Smooth muscle cell (in vitro differentiated cells): ENCODE results near the gene ANAPC4. TPM values are rescaled to one million over a fixed set of nuclear protein-coding genes. Genes with fewer than 3 reads are reported as not detected.
A peak's percentile ranks its signal among the peaks of the same experiment; 100 is the strongest.

Source experiments
- DNase-seq: peaks from one replicate; lab custom pipeline; 2025; ENCODE audit not compliant: unreplicated experiment; lab: John Stamatoyannopoulos, UW
- H2AFZ ChIP-seq: fragments of 200-600 bp; sonication (generic); 2 replicates; pipeline ENCODE4 v1.6.0; 2016; ENCODE audit warnings: antibody characterized with exemption, low read depth, mild to moderate bottlenecking
- H3F3A ChIP-seq: fragments of 200-600 bp; sonication (generic); 2 replicates; pipeline ENCODE4 v1.6.0; 2017; ENCODE audit warnings: antibody characterized with exemption, low read depth
- H3K27ac ChIP-seq: fragments of 200-600 bp; sonication (generic); 2 replicates; pipeline ENCODE4 v1.5.1; 2016; ENCODE audit warnings: low read depth, mild to moderate bottlenecking
- H3K27me3 ChIP-seq: fragments of 200-600 bp; sonication (generic); 2 replicates; pipeline ENCODE4 v1.6.1; 2016; ENCODE audit warnings: low read depth, mild to moderate bottlenecking
- H3K36me3 ChIP-seq: fragments of 200-600 bp; sonication (generic); 2 replicates; pipeline ENCODE4 v1.5.1; 2016; ENCODE audit warnings: low read depth
- H3K4me1 ChIP-seq: fragments of 200-600 bp; sonication (generic); 2 replicates; pipeline ENCODE4 v1.5.1; 2016; ENCODE audit warnings: low read depth
- H3K4me2 ChIP-seq: fragments of 200-600 bp; sonication (generic); 2 replicates; pipeline ENCODE4 v1.6.0; 2016; ENCODE audit warnings: mild to moderate bottlenecking
- H3K4me3 ChIP-seq: fragments of 200-600 bp; sonication (generic); 2 replicates; pipeline ENCODE4 v1.5.1; 2016; ENCODE audit warnings: mild to moderate bottlenecking
- H3K79me2 ChIP-seq: fragments of 200-600 bp; sonication (generic); 2 replicates; pipeline ENCODE4 v1.6.0; 2016; ENCODE audit warnings: low read depth, mild to moderate bottlenecking
- H3K9ac ChIP-seq: fragments of 200-600 bp; sonication (generic); 2 replicates; pipeline ENCODE4 v1.6.0; 2016; ENCODE audit warnings: low read depth
- H3K9me3 ChIP-seq: fragments of 200-600 bp; sonication (generic); replicated peaks from 2 replicates; pipeline ENCODE4 v1.5.1; 2016; ENCODE audit warnings: low read depth
- H4K20me1 ChIP-seq: fragments of 200-600 bp; sonication (generic); 2 replicates; pipeline ENCODE4 v1.6.0; 2016; ENCODE audit warnings: low read depth
- WGBS: methylation state at CpG from one replicate; pipeline ENCODE4 v1.1.7; 2016; ENCODE audit warnings: low lambda C conversion rate; 5-methylcytosine and 5-hydroxymethylcytosine counted together
- polyA plus RNA-seq: library from polyadenylated mRNA; unstranded; fragments of >200 nt; fragmentation: Nextera tagmentation; extraction: Ambion mirVana; gene quantifications from 2 replicates; pipeline ENCODE4 v1.2.1, GENCODE V29; 2016
- total RNA-seq: library from RNA; depleted of rRNA; stranded (reverse); fragments of >200 nt; gene quantifications from 2 replicates; pipeline ENCODE4 v1.2.3, GENCODE V29; 2014
- TF ChIP-seq, protein P1 (sequence below): fragments of 200-600 bp; sonication (generic); IDR thresholded peaks from 2 replicates; pipeline ENCODE4 v1.5.1; 2017; ENCODE audit warnings: borderline replicate concordance, mild to moderate bottlenecking, antibody characterized with exemption; ENCODE audit not compliant: insufficient read depth, poor library complexity, severe bottlenecking

Gene ANAPC4
- total and polyA plus RNA-seq, 2 experiments from 2014 or later: 12.4 to 26.0 TPM

DNA sequence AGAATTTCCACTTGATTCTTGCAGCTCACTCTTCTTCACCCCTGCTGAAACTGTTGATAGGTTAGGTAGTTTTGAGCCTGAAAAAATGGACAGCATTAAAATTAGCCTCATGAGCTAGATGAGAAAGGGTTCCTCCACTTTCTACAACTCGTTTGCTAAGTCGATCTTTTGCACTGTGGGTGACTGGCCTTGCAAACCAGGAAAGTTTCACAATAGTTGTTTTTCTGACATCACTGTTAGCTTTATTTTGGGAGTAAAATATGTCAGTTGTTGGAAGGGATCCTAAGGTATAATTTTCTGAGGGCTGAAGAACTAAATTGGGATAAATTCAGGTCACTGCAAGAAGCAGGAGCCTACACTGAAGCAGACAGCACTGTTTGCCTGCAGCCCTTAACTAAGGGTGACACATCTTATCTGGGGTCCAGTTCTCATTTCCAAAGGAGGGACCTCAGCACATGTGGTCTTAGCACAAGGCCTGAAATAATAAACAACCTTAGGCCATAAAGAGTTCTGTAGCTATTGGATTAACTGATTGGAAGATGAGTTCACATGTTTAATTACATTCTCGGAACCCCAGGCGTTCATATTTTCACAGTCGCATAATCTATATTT lies 29.1 kb downstream of the ANAPC4 start:
- Histone ChIP-seq H3K27ac (no peak overlapping the region), H3K9ac (no peak overlapping the region), H4K20me1 (no peaks in the 10 kb centered on the region), H3K36me3 (peaks cover 24% of the 10 kb centered on the region), H3K9me3 (no peaks in the 10 kb centered on the region), H3K27me3 (no peaks in the 10 kb centered on the region), H2AFZ (no peak overlapping the region), H3K4me1 (no peaks in the 10 kb centered on the region), H3K79me2 (no peaks in the 10 kb centered on the region), H3K4me3 (no peak overlapping the region), H3F3A (no peaks in the 10 kb centered on the region), H3K4me2 (no peak overlapping the region)
- 78% methylated on average over 5 of the region's 5 CpGs for WGBS
- no peak for DNase-seq
- TF ChIP-seq, protein P1, sequence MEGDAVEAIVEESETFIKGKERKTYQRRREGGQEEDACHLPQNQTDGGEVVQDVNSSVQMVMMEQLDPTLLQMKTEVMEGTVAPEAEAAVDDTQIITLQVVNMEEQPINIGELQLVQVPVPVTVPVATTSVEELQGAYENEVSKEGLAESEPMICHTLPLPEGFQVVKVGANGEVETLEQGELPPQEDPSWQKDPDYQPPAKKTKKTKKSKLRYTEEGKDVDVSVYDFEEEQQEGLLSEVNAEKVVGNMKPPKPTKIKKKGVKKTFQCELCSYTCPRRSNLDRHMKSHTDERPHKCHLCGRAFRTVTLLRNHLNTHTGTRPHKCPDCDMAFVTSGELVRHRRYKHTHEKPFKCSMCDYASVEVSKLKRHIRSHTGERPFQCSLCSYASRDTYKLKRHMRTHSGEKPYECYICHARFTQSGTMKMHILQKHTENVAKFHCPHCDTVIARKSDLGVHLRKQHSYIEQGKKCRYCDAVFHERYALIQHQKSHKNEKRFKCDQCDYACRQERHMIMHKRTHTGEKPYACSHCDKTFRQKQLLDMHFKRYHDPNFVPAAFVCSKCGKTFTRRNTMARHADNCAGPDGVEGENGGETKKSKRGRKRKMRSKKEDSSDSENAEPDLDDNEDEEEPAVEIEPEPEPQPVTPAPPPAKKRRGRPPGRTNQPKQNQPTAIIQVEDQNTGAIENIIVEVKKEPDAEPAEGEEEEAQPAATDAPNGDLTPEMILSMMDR: no peak

DNA sequence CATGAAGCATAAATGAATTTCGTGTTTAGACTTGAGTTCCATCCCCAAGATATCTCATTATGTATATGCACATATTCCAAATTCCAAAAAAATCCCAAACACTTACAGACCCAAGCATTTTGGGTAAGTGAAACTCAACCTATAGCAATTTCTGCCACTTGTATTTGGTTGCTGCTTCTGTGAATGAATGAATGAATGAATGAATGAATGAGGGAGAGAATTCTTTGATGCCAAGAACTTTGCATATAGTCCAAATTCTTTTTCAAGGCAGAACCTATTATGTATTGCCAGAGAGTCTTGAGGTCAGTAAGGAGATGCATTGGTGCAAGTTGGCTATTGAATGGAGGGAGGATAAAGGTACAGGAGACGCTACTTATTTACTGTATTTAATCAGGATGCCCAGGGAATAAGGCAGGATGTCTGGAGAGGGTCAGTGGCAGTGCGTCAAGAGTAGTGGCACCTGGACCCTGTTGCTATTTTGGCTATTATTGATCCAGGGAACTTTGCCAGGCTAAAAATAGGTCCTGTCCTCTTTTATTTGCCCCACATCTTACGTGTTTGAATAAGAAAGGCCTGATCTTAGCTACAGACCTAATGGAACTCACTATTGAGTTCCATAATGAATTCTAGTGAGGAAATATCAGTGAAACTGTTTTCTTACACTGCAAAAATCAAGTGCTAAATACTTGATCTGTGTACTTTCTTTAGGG lies 33.9 kb downstream of the ANAPC4 start:
- Histone ChIP-seq H4K20me1 (no peaks in the 10 kb centered on the region), H3K27me3 (no peaks in the 10 kb centered on the region), H3F3A (no peaks in the 10 kb centered on the region), H2AFZ (no peak overlapping the region), H3K36me3 (peaks cover 21% of the 10 kb centered on the region), H3K9ac (no peak overlapping the region), H3K27ac (no peak overlapping the region), H3K79me2 (no peaks in the 10 kb centered on the region), H3K4me3 (no peak overlapping the region), H3K9me3 (no peaks in the 10 kb centered on the region), H3K4me2 (no peak overlapping the region), H3K4me1 (no peaks in the 10 kb centered on the region)
- WGBS: 94% methylated on average over 4 of the region's 4 CpGs
- TF ChIP-seq, protein P1: no peak
- no peak for DNase-seq

DNA sequence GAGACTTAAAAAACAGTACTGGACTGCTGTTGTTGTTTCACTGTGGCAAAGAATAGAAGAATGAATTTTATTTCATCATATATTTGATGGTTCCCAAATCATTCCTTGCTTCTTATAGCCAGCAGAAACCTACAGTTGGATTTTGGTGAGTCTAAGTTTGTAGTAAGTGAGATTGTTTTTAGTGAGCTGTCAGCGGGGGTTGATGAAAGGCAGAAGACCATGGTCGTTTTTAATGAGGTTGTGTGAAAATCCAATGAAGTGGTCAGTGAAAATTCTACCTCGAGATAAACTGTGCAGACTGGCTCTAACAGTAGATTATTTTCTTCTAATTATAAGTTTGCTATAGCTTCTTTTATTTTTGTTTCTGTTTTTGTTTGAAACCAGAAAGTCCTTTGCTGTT lies 36.2 kb downstream of the ANAPC4 start:
- Histone ChIP-seq H3K9ac (no peak overlapping the region), H3K36me3 (peaks cover 14% of the 10 kb centered on the region), H3K4me2 (peak overlapping the region; percentile 19), H3F3A (no peaks in the 10 kb centered on the region), H3K27me3 (no peaks in the 10 kb centered on the region), H3K4me1 (no peaks in the 10 kb centered on the region), H3K79me2 (no peaks in the 10 kb centered on the region), H2AFZ (no peak overlapping the region), H4K20me1 (no peaks in the 10 kb centered on the region), H3K9me3 (no peaks in the 10 kb centered on the region), H3K4me3 (no peak overlapping the region), H3K27ac (no peak overlapping the region)
- DNase-seq: no peak
- 29% methylated on average over 3 of the region's 3 CpGs for WGBS
- TF ChIP-seq, protein P1: no peak

DNA sequence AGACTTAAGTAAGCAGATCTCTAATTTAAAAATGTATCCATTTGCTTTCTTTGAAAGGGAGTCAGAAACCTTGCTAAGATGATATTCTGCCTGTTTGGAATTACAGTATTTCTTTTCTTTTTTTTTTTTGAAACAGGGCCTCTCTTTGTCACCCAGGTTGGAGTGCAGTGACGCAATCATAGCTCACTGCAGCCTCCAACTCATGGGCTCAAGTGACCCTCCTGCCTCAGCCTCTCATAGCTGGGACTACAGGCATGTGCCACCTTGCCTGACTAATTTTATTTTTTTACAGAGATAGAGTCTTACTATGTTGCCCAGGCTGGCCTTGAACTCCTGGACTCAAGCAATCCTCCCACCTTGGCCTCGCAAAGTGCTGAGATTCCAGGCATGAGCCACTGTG lies 40.0 kb downstream of the ANAPC4 start:
- H3K9ac ChIP-seq: no peak overlapping the region
- H3K9me3 ChIP-seq: no peaks in the 10 kb centered on the region
- H3F3A ChIP-seq: no peaks in the 10 kb centered on the region
- H3K79me2 ChIP-seq: no peaks in the 10 kb centered on the region
- no peak overlapping the region for H2AFZ ChIP-seq
- no peak overlapping the region for H3K27ac ChIP-seq
- TF ChIP-seq, protein P1: no peak
- no peaks in the 10 kb centered on the region for H4K20me1 ChIP-seq
- H3K4me3 ChIP-seq: no peak overlapping the region
- H3K4me1 ChIP-seq: no peaks in the 10 kb centered on the region
- peaks cover 6% of the 10 kb centered on the region for H3K36me3 ChIP-seq
- WGBS: 100% methylated on average over 2 of the region's 2 CpGs
- no peak for DNase-seq
- H3K27me3 ChIP-seq: no peaks in the 10 kb centered on the region
- no peak overlapping the region for H3K4me2 ChIP-seq
